Mucosa of descending colon (tissue), 3 donors: Measurements from ENCODE around the gene TGFBR3. TPM values are rescaled to one million over a fixed set of nuclear protein-coding genes. Genes with fewer than 3 reads are reported as not detected.

Experiments used
- ATAC-seq: fragments of 200-7000 bp; cut with Tn5 transposase; one replicate; pipeline ENCODE4 v1.9.1; 2020; ENCODE audit warnings: mild to moderate bottlenecking, moderate library complexity
- DNase-seq, 3 donors: peaks; one replicate each; pipeline ENCODE4 v3.0.0-alpha.2; 2020
- H3K36me3 ChIP-seq: fragments of 200-600 bp; one replicate; pipeline ENCODE4 v1.8.0; 2021; ENCODE audit warnings: low read depth, mild to moderate bottlenecking
- H3K4me1 ChIP-seq: fragments of 200-600 bp; one replicate; pipeline ENCODE4 v1.8.0; 2021; ENCODE audit warnings: low read depth, mild to moderate bottlenecking
- H3K4me3 ChIP-seq: fragments of 200-600 bp; one replicate; pipeline ENCODE4 v1.8.0; 2021; ENCODE audit warnings: mild to moderate bottlenecking
- H3K9me3 ChIP-seq: fragments of 200-600 bp; one replicate; pipeline ENCODE4 v1.8.0; 2021; ENCODE audit warnings: mild to moderate bottlenecking
- CTCF ChIP-seq: fragments of 200-600 bp; IDR thresholded peaks from one replicate; pipeline ENCODE4 v1.8.0; 2022; ENCODE audit warnings: antibody characterized with exemption, mild to moderate bottlenecking
- intact Hi-C, 2 donors: fragments of 100-400 bp; cut with DNase I in 1 of 2; cut with micrococcal nuclease in 1 of 2; formaldehyde crosslinking; loops; one replicate each; pipeline versions ENCODE4 v1.11.0 to v1.11.1; 2022; cut with DNase I, micrococcal nuclease
- long read RNA-seq, 2 donors: library from polyadenylated mRNA; unstranded; transcript quantifications; one replicate each; pipeline ENCODE4 v2.0.0, GENCODE V29; 2019 to 2021
- total RNA-seq, 3 donors: library from RNA; stranded (reverse); fragmentation: NEBNext Ultra II Directional in 2 of 3; extraction: Animal tissue kit (Norgen Biotek cat#: 25700) in 2 of 3; gene quantifications; one replicate each; pipeline versions ENCODE4 v1.2.1 to v1.2.4, GENCODE V29; 2021 to 2023
- donor health status: DM: no; HTN: no; CAD: no; lungs with moderate emphysema.
- donor health status: DM: no; HTN: no; CAD: no.
- donor health status: DM: no; HTN: yes; CAD: no.

Gene TGFBR3
- total RNA-seq = 10 to 100 TPM; 11.6 to 89.7 (median 21.1) TPM
- long read RNA-seq, donor 1, full-length matches to known transcripts = 15 of 57 reads
- long read RNA-seq, donor 1, partial matches to known transcripts = 25 of 57 reads
- long read RNA-seq, donor 1, other reads (novel, unspliced or antisense) = 17 of 57 reads
- long read RNA-seq, donor 2, partial matches to known transcripts = 1 of 7 reads
- long read RNA-seq, donor 2, other reads (novel, unspliced or antisense) = 6 of 7 reads

- Histone ChIP-seq H3K4me3 (peak within 1 kb of the TSS; percentile 67), H3K9me3 (no peaks in the 10 kb centered on the region), H3K4me1 (peaks cover 3% of the 10 kb centered on the region), H3K36me3 (no peaks in the 10 kb centered on the region)
- peak; percentile 89 for ATAC-seq
- intact Hi-C loops = no loop called here
- peak; percentile 85 to 90 (median 88) for DNase-seq
- no peak for TF ChIP-seq CTCF
These were observed at the start of gene TGFBR3 for GRCh38 chr1:91885716-91886506. TSS of gene TGFBR3 (minus strand) at chr1:91886151. CDS start at chr1:91861531, 24,620 bp downstream.

- DNase-seq (no peak), ATAC-seq (no peak)
- TF ChIP-seq CTCF = no peak
- no peaks in the 10 kb centered on the region for H3K36me3 ChIP-seq
- no peaks in the 10 kb centered on the region for H3K4me1 ChIP-seq
- H3K4me3 ChIP-seq = no peak overlapping the region
- no peaks in the 10 kb centered on the region for H3K9me3 ChIP-seq
- intact Hi-C loops = loop anchor here (5.0 kb wide), 2 partner anchors 417 to 647 kb away; no protein-coding TSS in a partner anchor
These were observed 43.3 kb upstream of the TGFBR3 start for GRCh38 chr1:91929250-91929649.

- DNase-seq (no peak), ATAC-seq (no peak)
- H3K4me1 ChIP-seq = no peaks in the 10 kb centered on the region
- H3K4me3 ChIP-seq = no peak overlapping the region
- H3K36me3 ChIP-seq = no peaks in the 10 kb centered on the region
- no peaks in the 10 kb centered on the region for H3K9me3 ChIP-seq
- intact Hi-C loops = loop anchor here (5.0 kb wide), 2 partner anchors 416 to 646 kb away; no protein-coding TSS in a partner anchor
- no peak for TF ChIP-seq CTCF
These were observed 42.1 kb upstream of the TGFBR3 start for GRCh38 chr1:91928026-91928425.

- intact Hi-C loops = loop anchor here (2.0 to 5.0 kb wide), 3 partner anchors 414 to 644 kb away; no protein-coding TSS in a partner anchor
- ATAC-seq = no peak
These were observed 39.9 kb upstream of the TGFBR3 start for GRCh38 chr1:91925644-91926435.

More at GRCh38 chr1:91925644-91926435, 39.9 kb upstream of the TGFBR3 start:
- DNase-seq = no peak
- no peak for TF ChIP-seq CTCF
- Histone ChIP-seq H3K36me3 (no peaks in the 10 kb centered on the region), H3K9me3 (no peaks in the 10 kb centered on the region), H3K4me3 (no peak overlapping the region), H3K4me1 (no peaks in the 10 kb centered on the region)
